Stimulated activated CD8-positive, alpha-beta memory T cell treated with anti-CD3 and anti-CD28 coated beads, Interleukin-15, amount 100 ng/mL, for 1 hour (primary cell): Measurements from ENCODE around the gene PPM1M.
A peak's percentile ranks its signal among the peaks of the same experiment; 100 is the strongest.

ENCODE experiments used
- DNase-seq: peaks from one replicate; pipeline ENCODE4 v3.0.0-alpha.2; 2020; ENCODE audit warnings: low read depth

PPM1M gene

GRCh38 chr3:52230461-52230860, 15.1 kb upstream of the PPM1M start:
- DNase-seq = no peak

- no peak for DNase-seq
Measured at GRCh38 chr3:52230889-52231499, 14.6 kb upstream of the PPM1M start.

- DNase-seq = peak; percentile 85
Measured at GRCh38 chr3:52231502-52232278, 13.9 kb upstream of the PPM1M start.

- DNase-seq = no peak
Measured at GRCh38 chr3:52232279-52233107, 13.1 kb upstream of the PPM1M start.

- no peak for DNase-seq
Measured at GRCh38 chr3:52233108-52233591, 12.4 kb upstream of the PPM1M start.

- DNase-seq = no peak
Measured at GRCh38 chr3:52233968-52234367, 11.6 kb upstream of the PPM1M start.

GRCh38 chr3:52234516-52235447, 10.8 kb upstream of the PPM1M start:
- no peak for DNase-seq

GRCh38 chr3:52236424-52236886, 9.1 kb upstream of the PPM1M start:
- DNase-seq = no peak

- DNase-seq = no peak
Measured at GRCh38 chr3:52237006-52237656, 8.4 kb upstream of the PPM1M start.

GRCh38 chr3:52237657-52238172, 7.8 kb upstream of the PPM1M start:
- no peak for DNase-seq

GRCh38 chr3:52238193-52238760, 7.3 kb upstream of the PPM1M start:
- no peak for DNase-seq

GRCh38 chr3:52238761-52239701, 6.5 kb upstream of the PPM1M start, which contains the start of gene TWF2:
TSS of gene TWF2 (minus strand) at chr3:52239158. CDS start at chr3:52239016, 142 bp downstream.
- DNase-seq = peak; percentile 59

- DNase-seq = no peak
Measured at GRCh38 chr3:52240059-52240885, 5.3 kb upstream of the PPM1M start.

- no peak for DNase-seq
Measured at GRCh38 chr3:52240886-52241370, 4.6 kb upstream of the PPM1M start.

- DNase-seq = no peak
Measured at GRCh38 chr3:52242039-52242438, 3.5 kb upstream of the PPM1M start.

- DNase-seq = no peak
Measured at GRCh38 chr3:52243791-52244628, 1.5 kb upstream of the PPM1M start.

GRCh38 chr3:52246264-52246620, 683 bp downstream of the PPM1M start:
- no peak for DNase-seq
